ENCODE measurements around the gene FXYD6. TPM values are rescaled to one million over a fixed set of nuclear protein-coding genes. Genes with fewer than 3 reads are reported as not detected.

Gene FXYD6
- total and polyA plus RNA-seq, 11 donors = 24.6 to 54.0 (median 39.5) TPM

DNA sequence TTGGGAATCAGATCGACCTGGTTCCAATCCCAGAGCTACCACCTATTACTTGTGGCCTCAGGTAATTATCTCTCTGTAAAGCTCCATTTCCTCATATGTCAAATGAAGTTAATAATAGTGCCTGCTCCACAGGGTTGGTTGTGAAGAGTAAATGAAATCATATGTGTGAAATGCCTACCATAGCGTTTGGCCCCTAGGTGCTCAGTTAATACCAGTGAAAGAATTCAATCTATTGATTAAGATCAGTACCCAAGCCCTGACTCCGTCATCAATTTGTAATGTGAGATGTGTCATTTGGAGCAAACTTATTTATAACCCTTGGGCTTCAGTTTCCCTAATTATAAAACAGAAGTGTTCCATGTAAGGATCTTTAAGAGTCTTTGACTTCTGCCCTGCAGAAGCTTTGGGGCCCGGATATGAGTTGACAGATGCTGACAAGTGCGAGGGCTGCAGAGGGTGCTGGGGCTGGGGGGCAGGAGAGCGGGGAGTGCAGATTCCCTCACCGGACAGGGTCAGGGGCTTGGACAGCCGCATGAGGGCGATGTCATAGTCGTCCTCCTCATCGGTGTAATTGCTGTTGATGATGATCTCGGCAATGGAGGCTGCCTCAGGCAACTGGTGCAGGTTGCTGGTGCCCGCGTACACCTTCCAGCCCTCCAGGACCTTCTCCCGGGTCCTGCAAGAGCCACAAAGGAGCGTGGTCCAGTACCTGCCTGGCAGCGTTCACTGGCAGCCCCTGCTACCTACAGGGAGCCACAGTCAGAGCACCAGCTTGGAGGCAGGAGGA is 31.8 kb upstream of the FXYD6 start:
- Histone ChIP-seq H3K9me3 (no peaks in the 10 kb centered on the region), H3K4me3 (no peak overlapping the region), H3K27me3 (peaks cover 0 to 2% (median 0%) of the 10 kb centered on the region in 9 donors), H3K36me3 (no peaks in the 10 kb centered on the region), H3K27ac (no peak overlapping the region), H3K4me1 (peaks cover 0 to 8% (median 0%) of the 10 kb centered on the region in 12 donors)
- WGBS, 4 donors = 82 to 89% (median 84%) methylated on average over 11 to 17 of the region's 17 CpGs
- TF ChIP-seq, protein P1, sequence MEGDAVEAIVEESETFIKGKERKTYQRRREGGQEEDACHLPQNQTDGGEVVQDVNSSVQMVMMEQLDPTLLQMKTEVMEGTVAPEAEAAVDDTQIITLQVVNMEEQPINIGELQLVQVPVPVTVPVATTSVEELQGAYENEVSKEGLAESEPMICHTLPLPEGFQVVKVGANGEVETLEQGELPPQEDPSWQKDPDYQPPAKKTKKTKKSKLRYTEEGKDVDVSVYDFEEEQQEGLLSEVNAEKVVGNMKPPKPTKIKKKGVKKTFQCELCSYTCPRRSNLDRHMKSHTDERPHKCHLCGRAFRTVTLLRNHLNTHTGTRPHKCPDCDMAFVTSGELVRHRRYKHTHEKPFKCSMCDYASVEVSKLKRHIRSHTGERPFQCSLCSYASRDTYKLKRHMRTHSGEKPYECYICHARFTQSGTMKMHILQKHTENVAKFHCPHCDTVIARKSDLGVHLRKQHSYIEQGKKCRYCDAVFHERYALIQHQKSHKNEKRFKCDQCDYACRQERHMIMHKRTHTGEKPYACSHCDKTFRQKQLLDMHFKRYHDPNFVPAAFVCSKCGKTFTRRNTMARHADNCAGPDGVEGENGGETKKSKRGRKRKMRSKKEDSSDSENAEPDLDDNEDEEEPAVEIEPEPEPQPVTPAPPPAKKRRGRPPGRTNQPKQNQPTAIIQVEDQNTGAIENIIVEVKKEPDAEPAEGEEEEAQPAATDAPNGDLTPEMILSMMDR (IDR thresholded peaks at IDR 0.05) = no peak
- no peak for TF ChIP-seq POLR2A (IDR thresholded peaks at IDR 0.05)
- DNase-seq = no peak
- no peak for ATAC-seq
- intact Hi-C loops (cut with DNase I) = loop anchor here in 1 of 10 donors (5.0 kb wide), 1 partner anchor 66 kb away; no protein-coding TSS in a partner anchor

- Histone ChIP-seq H3K9me3 (no peaks in the 10 kb centered on the region), H3K27me3 (peaks cover 0 to 2% (median 0%) of the 10 kb centered on the region in 9 donors), H3K27ac (no peak overlapping the region), H3K36me3 (no peaks in the 10 kb centered on the region), H3K4me3 (peak overlapping the region in 1 of 12 donors; percentile 16), H3K4me1 (peaks cover 0 to 8% (median 0%) of the 10 kb centered on the region in 12 donors)
- ATAC-seq (peak; percentile 74 to 97 (median 95)), DNase-seq (peak; percentile 82 to 91 (median 83))
- 43 to 58% (median 45%) methylated on average over 19 to 24 of the region's 24 CpGs for WGBS, 4 donors
- intact Hi-C loops (cut with DNase I) = loop anchor here in 1 of 10 donors (5.0 kb wide), 1 partner anchor 65 kb away; no protein-coding TSS in a partner anchor
- TF ChIP-seq, protein P1 (IDR thresholded peaks at IDR 0.05) = no peak
- TF ChIP-seq POLR2A (IDR thresholded peaks at IDR 0.05) = no peak
Observed at GRCh38 chr11:117907276-117908108, 31.0 kb upstream of the FXYD6 start.

DNA sequence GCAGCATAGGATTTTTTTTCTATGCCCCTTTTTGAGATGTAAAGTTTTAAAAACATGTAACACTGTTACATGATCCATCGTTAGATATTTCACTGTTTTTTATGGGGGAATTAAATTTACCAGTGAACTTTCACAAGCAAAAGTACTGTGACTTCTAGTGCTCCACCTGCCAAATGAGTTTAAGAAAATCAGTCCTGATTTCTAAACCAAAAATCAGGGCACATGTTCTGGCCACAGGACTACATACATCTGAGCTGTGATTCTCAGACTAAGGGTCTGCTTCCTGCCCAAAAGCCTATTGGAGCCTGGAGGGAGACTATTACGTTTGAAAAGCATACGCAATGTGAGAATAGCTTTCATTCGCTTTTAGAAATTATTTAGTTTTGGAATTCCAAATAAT is 30.3 kb upstream of the FXYD6 start:
- 81 to 88% (median 85%) methylated on average over 4 of the region's 4 CpGs for WGBS, 4 donors
- TF ChIP-seq, protein P1 (IDR thresholded peaks at IDR 0.05) = no peak
- TF ChIP-seq POLR2A (IDR thresholded peaks at IDR 0.05) = no peak
- Histone ChIP-seq H3K27ac (no peak overlapping the region), H3K4me3 (no peak overlapping the region), H3K9me3 (no peaks in the 10 kb centered on the region), H3K27me3 (peaks cover 0 to 2% (median 0%) of the 10 kb centered on the region in 9 donors), H3K36me3 (no peaks in the 10 kb centered on the region), H3K4me1 (peaks cover 0 to 8% (median 0%) of the 10 kb centered on the region in 12 donors)
- no peak for ATAC-seq
- no peak for DNase-seq
- intact Hi-C loops (cut with DNase I) = loop anchor here in 1 of 10 donors (5.0 kb wide), 1 partner anchor 64 kb away; no protein-coding TSS in a partner anchor
